ENCODE results near the gene UVSSA. TPM values are rescaled to one million over a fixed set of nuclear protein-coding genes. Genes with fewer than 3 reads are reported as not detected.

Gene UVSSA
- total and polyA plus RNA-seq, 9 of the 15 experiments (the other 6 are each of a cell fraction or from before 2014, with no cell fraction given), result 0.21 to 14.6 (median 3.3) TPM

- BruUV-seq (replicated peaks), result no TSS peak
- CTCF ChIA-PET (ENCODE audit: low intra/inter-chr PET ratio), result no interaction called here
- Histone ChIP-seq H3K79me2 (ENCODE audit: control insufficient read depth, insufficient read depth, low read length) (no peaks in the 10 kb centered on the region), H3K4me1 (replicated peaks in 1 of 2; ENCODE audit: control insufficient read depth in 2 of 2, insufficient read depth in 2 of 2, low read length in 2 of 2) (peaks cover 0 to 22% of the 10 kb centered on the region in 2 experiments; a peak in 2 of 5 replicates), H3K9ac (ENCODE audit: insufficient read depth in 1 of 2, low read depth in 2 of 2, low read length in 2 of 2) (no peak overlapping the region), H3K9me1 (ENCODE audit: control insufficient read depth, insufficient read depth, low read length) (no peaks in the 10 kb centered on the region), H3K27me3 (ENCODE audit: control insufficient read depth in 2 of 2, insufficient read depth in 2 of 2, low read length in 2 of 2) (peaks cover 0 to 9% of the 10 kb centered on the region in 2 experiments; a peak in 2 of 5 replicates), H3K4me2 (ENCODE audit: insufficient read depth, low read length) (no peak overlapping the region), H3K9me3 (replicated peaks; ENCODE audit: control insufficient read depth, insufficient read depth, low read depth, low read length) (no peaks in the 10 kb centered on the region; the same call in 1 of the 2 replicates), H3K27ac (ENCODE audit: extremely low read depth, low read depth, low read length) (no peak overlapping the region), H3K4me3 (no peak overlapping the region), H2AFZ (ENCODE audit: low read depth, low read length) (no peak overlapping the region), H4K20me1 (replicated peaks; ENCODE audit: control insufficient read depth, insufficient read depth, low read length) (no peaks in the 10 kb centered on the region), H3K36me3 (ENCODE audit: control insufficient read depth, insufficient read depth, low read length) (no peaks in the 10 kb centered on the region)
- FAIRE-seq (no peak), DNase-seq (ENCODE audit: extremely low read depth in 1 of 4, low spot score in 3 of 4) (no peak), ATAC-seq (no peak)
- POLR2A ChIA-PET, result no interaction called here
- 36% methylated on average over 37 of the region's 50 CpGs for WGBS (ENCODE audit: insufficient coverage, low coverage, missing lambda C conversion rate)
- intact Hi-C loops (cut with micrococcal nuclease), result no loop called here
- TF ChIP-seq, protein P1, sequence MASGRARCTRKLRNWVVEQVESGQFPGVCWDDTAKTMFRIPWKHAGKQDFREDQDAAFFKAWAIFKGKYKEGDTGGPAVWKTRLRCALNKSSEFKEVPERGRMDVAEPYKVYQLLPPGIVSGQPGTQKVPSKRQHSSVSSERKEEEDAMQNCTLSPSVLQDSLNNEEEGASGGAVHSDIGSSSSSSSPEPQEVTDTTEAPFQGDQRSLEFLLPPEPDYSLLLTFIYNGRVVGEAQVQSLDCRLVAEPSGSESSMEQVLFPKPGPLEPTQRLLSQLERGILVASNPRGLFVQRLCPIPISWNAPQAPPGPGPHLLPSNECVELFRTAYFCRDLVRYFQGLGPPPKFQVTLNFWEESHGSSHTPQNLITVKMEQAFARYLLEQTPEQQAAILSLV (tag; IDR thresholded peaks at IDR 0.05), result no peak
- TF ChIP-seq JUNB (CRISPR knock-in tag; conservative IDR thresholded peaks at IDR 0.05), result no peak
- TF ChIP-seq EZH2 (IDR thresholded peaks at IDR 0.05; ENCODE audit: borderline replicate concordance, low read depth, low read length), result no peak
- TF ChIP-seq GTF2F1 (IDR thresholded peaks at IDR 0.05; ENCODE audit: low read depth, low read length), result no peak
- TF ChIP-seq XRCC3 (IDR thresholded peaks at IDR 0.05), result no peak
- no peak for TF ChIP-seq CEBPG (CRISPR knock-in tag; IDR thresholded peaks at IDR 0.05)
- no peak for TF ChIP-seq CEBPG (tag; conservative IDR thresholded peaks at IDR 0.05 in 1 of 2, IDR thresholded peaks at IDR 0.05 in 1 of 2)
- in situ Hi-C loops (cut with MboI), result no loop called here
Observed at GRCh38 chr4:1406981-1407656, 60.1 kb downstream of the UVSSA start.

Data from K562 (cell line).